DND-41 (cell line): Measurements from ENCODE around the gene SLC7A11.

Source experiments
- EZH2 ChIP-seq: IDR thresholded peaks from 3 replicates; pipeline ENCODE4 v1.6.1; 2012; ENCODE audit warnings: borderline replicate concordance, low read depth, mild to moderate bottlenecking, moderate library complexity, low read length, inconsistent platforms; ENCODE audit not compliant: severe bottlenecking
- TF ChIP-seq, protein P1 (sequence below): IDR thresholded peaks from 2 replicates; pipeline ENCODE4 v1.5.1; 2012; ENCODE audit warnings: borderline replicate concordance, low read length, moderate library complexity, mild to moderate bottlenecking; ENCODE audit not compliant: poor library complexity, severe bottlenecking; ENCODE audit errors: extremely low read depth

GRCh38 chr4:138182838-138183426, 59.2 kb downstream of the SLC7A11 start:
- TF ChIP-seq, protein P1, sequence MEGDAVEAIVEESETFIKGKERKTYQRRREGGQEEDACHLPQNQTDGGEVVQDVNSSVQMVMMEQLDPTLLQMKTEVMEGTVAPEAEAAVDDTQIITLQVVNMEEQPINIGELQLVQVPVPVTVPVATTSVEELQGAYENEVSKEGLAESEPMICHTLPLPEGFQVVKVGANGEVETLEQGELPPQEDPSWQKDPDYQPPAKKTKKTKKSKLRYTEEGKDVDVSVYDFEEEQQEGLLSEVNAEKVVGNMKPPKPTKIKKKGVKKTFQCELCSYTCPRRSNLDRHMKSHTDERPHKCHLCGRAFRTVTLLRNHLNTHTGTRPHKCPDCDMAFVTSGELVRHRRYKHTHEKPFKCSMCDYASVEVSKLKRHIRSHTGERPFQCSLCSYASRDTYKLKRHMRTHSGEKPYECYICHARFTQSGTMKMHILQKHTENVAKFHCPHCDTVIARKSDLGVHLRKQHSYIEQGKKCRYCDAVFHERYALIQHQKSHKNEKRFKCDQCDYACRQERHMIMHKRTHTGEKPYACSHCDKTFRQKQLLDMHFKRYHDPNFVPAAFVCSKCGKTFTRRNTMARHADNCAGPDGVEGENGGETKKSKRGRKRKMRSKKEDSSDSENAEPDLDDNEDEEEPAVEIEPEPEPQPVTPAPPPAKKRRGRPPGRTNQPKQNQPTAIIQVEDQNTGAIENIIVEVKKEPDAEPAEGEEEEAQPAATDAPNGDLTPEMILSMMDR = peak; percentile 71
- TF ChIP-seq EZH2 = no peak
